ENCODE measurements around the gene FGFRL1. TPM values are rescaled to one million over a fixed set of nuclear protein-coding genes. Genes with fewer than 3 reads are reported as not detected.

FGFRL1 gene
- total RNA-seq, 1 donor from 2014 or later: 14.2 TPM

- H3K36me3 ChIP-seq (ENCODE audit: control insufficient read depth, insufficient read depth, low read length): peaks cover 5% of the 10 kb centered on the region
- no peak overlapping the region for H3K4me3 ChIP-seq (ENCODE audit: low read depth, low read length)
- FAIRE-seq (peak; percentile 13), DNase-seq (ENCODE audit: low read depth) (no peak)
- H3K27me3 ChIP-seq (ENCODE audit: control insufficient read depth, insufficient read depth, low read length): peaks cover 6% of the 10 kb centered on the region
- TF ChIP-seq CTCF (IDR thresholded peaks at IDR 0.05; ENCODE audit: insufficient read depth, low read length, severe bottlenecking): no peak
Observed at GRCh38 chr4:992297-993110, 18.9 kb upstream of the FGFRL1 start.

DNA sequence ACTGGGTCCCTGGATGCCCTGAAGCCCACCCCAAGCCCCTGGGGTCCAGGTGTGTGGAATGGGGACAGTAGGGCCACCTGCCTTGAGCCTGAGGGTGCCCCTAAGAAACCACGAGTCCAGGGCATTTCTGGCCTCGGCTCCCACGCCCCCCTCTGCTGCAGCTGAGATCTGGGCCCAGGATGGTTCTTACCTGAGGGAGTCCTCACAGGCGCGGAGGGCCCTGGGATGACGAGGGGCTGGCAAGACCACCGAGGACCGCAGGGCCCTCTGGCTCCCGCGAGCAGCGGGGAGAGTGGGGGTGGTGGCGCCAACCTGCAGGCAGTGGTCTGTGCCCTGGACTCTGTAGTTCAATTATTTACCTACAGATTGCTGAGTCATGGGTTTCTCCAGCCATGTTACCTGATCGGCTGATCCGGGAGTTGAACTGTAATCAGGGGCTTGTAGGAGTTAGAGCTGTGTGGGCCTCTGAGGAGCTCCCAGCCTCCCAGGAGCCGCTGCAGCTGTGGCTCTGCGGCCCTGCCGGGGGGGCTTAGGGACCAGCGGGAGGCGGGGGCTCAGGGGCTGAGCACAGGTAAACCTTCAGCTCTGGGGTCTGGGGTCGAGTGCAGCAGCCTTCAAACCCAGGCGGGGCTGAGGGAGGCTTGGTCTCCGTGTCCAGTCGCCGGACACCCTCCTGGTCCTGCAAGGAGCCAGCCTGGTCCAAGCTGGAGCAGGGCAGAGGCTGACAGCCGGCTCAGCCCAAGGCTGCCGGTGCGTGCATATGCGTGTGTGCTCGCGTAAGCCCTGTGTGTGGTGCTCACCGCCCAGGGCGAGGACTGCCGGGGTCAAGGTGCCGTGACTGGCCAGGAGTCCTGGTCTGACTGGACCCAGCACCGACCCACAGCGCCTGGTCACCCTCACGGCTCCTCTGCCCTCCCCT, 18.1 kb upstream of the FGFRL1 start, which contains the start of gene SLC26A1:
Gene SLC26A1, minus strand, starts transcription at position 294 of the 919 bp plus-strand sequence. CDS start 1,701 bp downstream, outside the sequence.
- DNase-seq (ENCODE audit: low read depth) (no peak), FAIRE-seq (no peak)
- Histone ChIP-seq H3K4me3 (ENCODE audit: low read depth, low read length) (no peak within 1 kb of the TSS), H3K36me3 (ENCODE audit: control insufficient read depth, insufficient read depth, low read length) (peaks cover 5% of the 10 kb centered on the region), H3K27me3 (ENCODE audit: control insufficient read depth, insufficient read depth, low read length) (peaks cover 14% of the 10 kb centered on the region)
- no peak for TF ChIP-seq CTCF (IDR thresholded peaks at IDR 0.05; ENCODE audit: insufficient read depth, low read length, severe bottlenecking)

GRCh38 chr4:995311-996026, 16.0 kb upstream of the FGFRL1 start:
- Histone ChIP-seq H3K36me3 (ENCODE audit: control insufficient read depth, insufficient read depth, low read length) (no peaks in the 10 kb centered on the region), H3K27me3 (ENCODE audit: control insufficient read depth, insufficient read depth, low read length) (peaks cover 28% of the 10 kb centered on the region), H3K4me3 (ENCODE audit: low read depth, low read length) (no peak overlapping the region)
- peak; percentile 68 for FAIRE-seq
- TF ChIP-seq CTCF (IDR thresholded peaks at IDR 0.05; ENCODE audit: insufficient read depth, low read length, severe bottlenecking): no peak
- no peak for DNase-seq (ENCODE audit: low read depth)

DNA sequence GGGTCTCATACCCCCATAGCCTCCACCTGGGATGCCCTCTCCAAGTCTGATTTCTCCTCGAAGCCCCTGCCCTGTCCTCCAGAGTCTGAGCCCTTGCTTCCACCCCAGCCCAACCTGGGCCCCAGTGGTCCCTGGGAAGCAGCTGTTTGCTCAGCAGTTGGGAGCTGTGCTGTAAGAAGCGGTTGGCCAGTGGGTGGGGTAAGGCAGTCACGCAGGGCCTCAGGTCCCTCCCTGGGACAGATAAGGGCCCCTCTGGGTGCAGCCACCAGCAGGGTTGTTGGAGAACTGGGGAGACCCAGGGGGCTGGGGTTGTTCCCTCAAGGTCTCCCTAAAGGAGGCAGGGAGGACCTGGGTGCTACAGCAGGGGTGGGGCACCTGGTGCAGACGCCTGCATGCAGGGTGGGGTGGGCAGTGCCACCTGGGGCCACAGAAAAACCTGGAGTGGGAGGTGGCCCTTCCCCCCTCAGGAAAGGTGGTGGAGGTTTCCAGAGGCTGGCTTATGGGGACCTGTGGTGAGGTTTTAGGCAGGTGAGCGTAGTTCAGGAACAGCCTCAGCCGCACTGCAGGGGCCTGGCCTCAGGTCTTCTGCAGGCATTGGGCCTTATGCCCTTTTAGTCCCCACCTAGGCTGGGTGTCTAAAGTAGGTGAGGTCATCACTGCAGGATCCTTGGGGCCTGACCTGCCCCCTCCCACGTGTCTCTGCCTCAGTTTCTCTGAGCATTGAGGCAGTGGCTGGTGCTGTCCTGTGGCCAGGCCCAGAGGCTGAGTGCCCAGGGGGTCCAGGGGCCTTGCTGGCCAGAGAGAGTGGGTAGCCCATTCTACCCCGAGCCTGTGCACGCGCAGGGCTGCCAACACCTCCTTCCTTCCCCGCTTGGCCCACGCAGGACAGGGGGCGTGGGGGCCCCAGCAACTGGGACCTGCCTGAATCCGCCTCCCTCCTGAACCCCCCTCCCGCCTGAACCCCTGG, 15.1 kb upstream of the FGFRL1 start:
- peaks cover 35% of the 10 kb centered on the region for H3K27me3 ChIP-seq (ENCODE audit: control insufficient read depth, insufficient read depth, low read length)
- FAIRE-seq: no peak
- TF ChIP-seq CTCF (IDR thresholded peaks at IDR 0.05; ENCODE audit: insufficient read depth, low read length, severe bottlenecking): no peak
- no peak overlapping the region for H3K4me3 ChIP-seq (ENCODE audit: low read depth, low read length)
- H3K36me3 ChIP-seq (ENCODE audit: control insufficient read depth, insufficient read depth, low read length): no peaks in the 10 kb centered on the region
- no peak for DNase-seq (ENCODE audit: low read depth)

GRCh38 chr4:996997-997374, 14.4 kb upstream of the FGFRL1 start:
- H3K4me3 ChIP-seq (ENCODE audit: low read depth, low read length): no peak overlapping the region
- H3K27me3 ChIP-seq (ENCODE audit: control insufficient read depth, insufficient read depth, low read length): peaks cover 42% of the 10 kb centered on the region
- FAIRE-seq (no peak), DNase-seq (ENCODE audit: low read depth) (no peak)
- no peaks in the 10 kb centered on the region for H3K36me3 ChIP-seq (ENCODE audit: control insufficient read depth, insufficient read depth, low read length)
- TF ChIP-seq CTCF (IDR thresholded peaks at IDR 0.05; ENCODE audit: insufficient read depth, low read length, severe bottlenecking): no peak
